Fibroblast of lung (primary cell): Measurements from ENCODE around the gene RNF5. TPM values are rescaled to one million over a fixed set of nuclear protein-coding genes. Genes with fewer than 3 reads are reported as not detected.

Experiments
- DNase-seq, 2 donors: peaks; one replicate each; pipeline versions ENCODE4 v3.0.0 to v3.0.0-alpha.2; 2010; ENCODE audit warnings: low read depth in 2 of 2
- H2AFZ ChIP-seq: 2 replicates; pipeline ENCODE4 v1.5.1; 2012; ENCODE audit warnings: low read length, control low read depth, inconsistent platforms
- H3K27ac ChIP-seq: 2 replicates; pipeline ENCODE4 v1.5.1; 2011; ENCODE audit warnings: low read length, control low read depth; ENCODE audit not compliant: insufficient read depth
- H3K27me3 ChIP-seq: 2 replicates; pipeline ENCODE4 v1.5.1; 2011; ENCODE audit warnings: mild to moderate bottlenecking, low read length; ENCODE audit not compliant: control insufficient read depth, insufficient read depth
- H3K36me3 ChIP-seq: 2 replicates; pipeline ENCODE4 v1.5.1; 2011; ENCODE audit warnings: low read length; ENCODE audit not compliant: control insufficient read depth, insufficient read depth
- H3K4me1 ChIP-seq: 2 replicates; pipeline ENCODE4 v1.5.1; 2011; ENCODE audit warnings: low read length; ENCODE audit not compliant: control insufficient read depth, insufficient read depth; ENCODE audit errors: extremely low read depth
- H3K4me2 ChIP-seq: 2 replicates; pipeline ENCODE4 v1.5.1; 2011; ENCODE audit warnings: low read length, control low read depth; ENCODE audit not compliant: insufficient read depth; ENCODE audit errors: extremely low read depth
- H3K4me3 ChIP-seq, 4 experiments: fragments of 200-600 bp in 1 of 4; sonication (generic) in 1 of 4; replicated peaks in 1 of 4; 2 replicates each; pipeline ENCODE4 v1.5.1; 2011 to 2016; ENCODE audit warnings: low read length in 4 of 4, low read depth in 3 of 4, mild to moderate bottlenecking in 3 of 4, control low read depth in 2 of 4, inconsistent platforms in 1 of 4, mixed read lengths in 1 of 4; ENCODE audit not compliant: insufficient read depth in 1 of 4; ENCODE audit errors: control extremely low read depth in 1 of 4
- H3K79me2 ChIP-seq: 2 replicates; pipeline ENCODE4 v1.5.1; 2012; ENCODE audit warnings: mild to moderate bottlenecking, low read length, inconsistent platforms; ENCODE audit not compliant: control insufficient read depth, insufficient read depth
- H3K9ac ChIP-seq: 2 replicates; pipeline ENCODE4 v1.5.1; 2011; ENCODE audit warnings: mild to moderate bottlenecking, low read length, control low read depth; ENCODE audit not compliant: insufficient read depth
- H3K9me3 ChIP-seq: 2 replicates; pipeline ENCODE4 v1.5.1; 2012; ENCODE audit warnings: low read depth, low read length; ENCODE audit not compliant: control insufficient read depth, insufficient read depth
- H4K20me1 ChIP-seq: 2 replicates; pipeline ENCODE4 v1.5.1; 2011; ENCODE audit warnings: low read length; ENCODE audit not compliant: control insufficient read depth, insufficient read depth; ENCODE audit errors: extremely low read depth
- EZH2 ChIP-seq: IDR thresholded peaks from 2 replicates; pipeline ENCODE4 v1.5.1; 2012; ENCODE audit warnings: low read length, control low read depth, mild to moderate bottlenecking; ENCODE audit errors: missing control alignments
- polyA plus RNA-seq, 2 donors: library from polyadenylated mRNA; depleted of rRNA in 1 of 2; stranded (reverse) in 1 of 2; unstranded in 1 of 2; fragments of >200 nt; gene quantifications; 2 replicates each; pipeline ENCODE4 v1.2.1, GENCODE V29; 2011 to 2012; ENCODE audit warnings: missing spikeins in 1 of 2
- total RNA-seq: library from RNA; depleted of rRNA; stranded (reverse); fragments of >200 nt; gene quantifications from 2 replicates; pipeline ENCODE4 v1.2.1, GENCODE V29; 2014
- TF ChIP-seq, protein P1 (sequence below), 2 donors: IDR thresholded peaks in 1 of 2; conservative IDR thresholded peaks in 1 of 2; 1 replicate in 1 of 2; 2 replicates in 1 of 2; pipeline ENCODE4 v1.5.1; 2011 to 2012; ENCODE audit warnings: low read length in 2 of 2, control low read depth in 1 of 2, inconsistent platforms in 1 of 2, low read depth in 1 of 2, mild to moderate bottlenecking in 1 of 2

Gene RNF5
- total and polyA plus RNA-seq, 2 donors (not counting 1 experiment from before 2014, with no cell fraction given) = 23.9 to 63.4 TPM

DNA sequence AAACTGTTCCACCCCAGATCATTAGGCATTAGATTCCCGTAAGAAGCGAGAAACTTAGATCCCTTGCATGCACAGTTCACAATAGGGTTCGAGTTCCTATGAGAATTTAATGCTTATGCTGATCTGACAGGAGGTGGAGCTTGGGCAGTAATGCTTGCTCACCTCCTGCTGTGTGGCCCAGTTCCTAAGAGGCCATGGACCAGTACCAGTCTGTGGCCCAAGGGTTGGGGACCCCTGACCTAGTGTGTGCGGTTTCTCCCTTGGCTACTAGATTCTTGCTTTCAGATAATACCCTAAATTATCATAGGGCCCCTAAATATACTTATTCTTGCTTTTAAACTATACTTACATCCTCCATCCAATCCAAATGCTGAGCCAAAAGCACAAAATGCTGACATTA lies 16.2 kb downstream of the RNF5 start:
- H3K4me3 ChIP-seq = no peak overlapping the region
- H3K4me1 ChIP-seq = peaks cover 14% of the 10 kb centered on the region
- TF ChIP-seq, protein P1, sequence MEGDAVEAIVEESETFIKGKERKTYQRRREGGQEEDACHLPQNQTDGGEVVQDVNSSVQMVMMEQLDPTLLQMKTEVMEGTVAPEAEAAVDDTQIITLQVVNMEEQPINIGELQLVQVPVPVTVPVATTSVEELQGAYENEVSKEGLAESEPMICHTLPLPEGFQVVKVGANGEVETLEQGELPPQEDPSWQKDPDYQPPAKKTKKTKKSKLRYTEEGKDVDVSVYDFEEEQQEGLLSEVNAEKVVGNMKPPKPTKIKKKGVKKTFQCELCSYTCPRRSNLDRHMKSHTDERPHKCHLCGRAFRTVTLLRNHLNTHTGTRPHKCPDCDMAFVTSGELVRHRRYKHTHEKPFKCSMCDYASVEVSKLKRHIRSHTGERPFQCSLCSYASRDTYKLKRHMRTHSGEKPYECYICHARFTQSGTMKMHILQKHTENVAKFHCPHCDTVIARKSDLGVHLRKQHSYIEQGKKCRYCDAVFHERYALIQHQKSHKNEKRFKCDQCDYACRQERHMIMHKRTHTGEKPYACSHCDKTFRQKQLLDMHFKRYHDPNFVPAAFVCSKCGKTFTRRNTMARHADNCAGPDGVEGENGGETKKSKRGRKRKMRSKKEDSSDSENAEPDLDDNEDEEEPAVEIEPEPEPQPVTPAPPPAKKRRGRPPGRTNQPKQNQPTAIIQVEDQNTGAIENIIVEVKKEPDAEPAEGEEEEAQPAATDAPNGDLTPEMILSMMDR (conservative IDR thresholded peaks at IDR 0.05 in 1 of 2, IDR thresholded peaks at IDR 0.05 in 1 of 2; ENCODE audit: low read depth in 1 of 2, low read length in 2 of 2) = no peak
- no peak for TF ChIP-seq EZH2
- H3K27me3 ChIP-seq = no peaks in the 10 kb centered on the region
- no peak for DNase-seq
- no peaks in the 10 kb centered on the region for H4K20me1 ChIP-seq
- H3K4me2 ChIP-seq = no peak overlapping the region
- H3K79me2 ChIP-seq = peaks cover 2% of the 10 kb centered on the region
- H3K36me3 ChIP-seq = no peaks in the 10 kb centered on the region
- no peak overlapping the region for H3K27ac ChIP-seq
- no peak overlapping the region for H3K9ac ChIP-seq
- no peaks in the 10 kb centered on the region for H3K9me3 ChIP-seq
- no peak overlapping the region for H2AFZ ChIP-seq

DNA sequence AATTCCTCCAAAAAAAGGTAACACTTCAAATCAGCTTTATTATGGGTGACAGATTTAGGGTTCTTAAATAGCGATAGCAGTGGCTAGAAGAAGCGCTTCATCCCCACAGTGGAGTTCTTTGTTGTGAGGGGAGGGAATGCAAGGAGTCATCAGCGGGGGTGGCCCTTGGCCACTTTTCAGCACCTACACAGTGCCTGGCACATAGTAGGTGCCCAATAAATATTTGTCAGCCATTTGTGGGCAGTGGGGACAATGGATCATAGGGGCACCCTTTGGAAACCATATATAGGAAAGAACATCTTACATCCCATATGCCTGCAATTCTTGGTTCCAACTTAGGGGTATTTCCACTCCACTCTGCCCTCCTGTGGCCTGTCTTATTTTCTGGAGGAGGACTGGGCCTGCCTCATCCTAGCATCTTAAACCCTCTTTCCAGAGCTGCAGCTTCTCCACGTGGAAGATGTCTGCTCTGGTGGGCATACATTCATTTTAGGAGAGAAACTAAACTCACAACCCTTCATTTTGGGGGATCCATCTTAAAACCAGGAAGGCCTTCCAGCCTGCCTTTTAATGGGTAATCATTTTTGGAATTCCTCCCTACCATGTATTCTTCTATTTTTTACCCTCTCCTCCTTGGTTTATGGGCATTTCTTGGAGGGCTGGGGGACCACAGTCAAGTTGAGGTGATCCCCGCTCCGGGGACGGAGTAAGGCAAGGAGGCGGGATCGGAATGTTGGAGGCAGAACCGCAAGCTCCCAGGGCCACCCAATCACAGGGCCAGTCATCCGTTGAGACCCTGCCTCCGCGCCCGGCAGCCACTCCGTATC lies 16.8 kb downstream of the RNF5 start:
- H3K9me3 ChIP-seq = no peaks in the 10 kb centered on the region
- peak overlapping the region; percentile 89 for H3K27ac ChIP-seq
- H3K4me3 ChIP-seq = peak overlapping the region; percentile 48 to 77 (median 56)
- H3K4me1 ChIP-seq = peaks cover 14% of the 10 kb centered on the region
- H3K9ac ChIP-seq = peak overlapping the region; percentile 60
- no peaks in the 10 kb centered on the region for H3K79me2 ChIP-seq
- peak overlapping the region; percentile 75 for H3K4me2 ChIP-seq
- no peaks in the 10 kb centered on the region for H3K36me3 ChIP-seq
- no peaks in the 10 kb centered on the region for H3K27me3 ChIP-seq
- TF ChIP-seq EZH2 = no peak
- TF ChIP-seq, protein P1 (conservative IDR thresholded peaks at IDR 0.05 in 1 of 2, IDR thresholded peaks at IDR 0.05 in 1 of 2; ENCODE audit: low read depth in 1 of 2, low read length in 2 of 2) = peak; percentile 61 to 67
- peak; percentile 45 to 73 for DNase-seq
- peak overlapping the region; percentile 44 for H2AFZ ChIP-seq
- H4K20me1 ChIP-seq = no peaks in the 10 kb centered on the region

DNA sequence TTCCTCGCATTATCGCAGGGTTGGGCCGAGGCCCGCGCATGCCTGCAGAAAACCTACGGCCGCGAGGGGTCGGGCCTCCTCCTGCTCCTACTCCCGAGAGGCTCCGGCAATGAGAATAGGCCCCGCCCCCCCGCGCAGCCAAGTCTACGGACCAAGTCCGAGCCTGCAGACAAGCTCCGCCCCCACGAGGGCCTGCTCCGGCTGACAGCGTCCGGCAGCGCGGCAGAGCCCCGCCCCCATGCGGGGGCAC lies 17.4 kb downstream of the RNF5 start:
- no peak overlapping the region for H3K9ac ChIP-seq

More for the DNA sequence above, 17.4 kb downstream of the RNF5 start:
- no peak overlapping the region for H2AFZ ChIP-seq
- H3K4me2 ChIP-seq = no peak overlapping the region
- peak; percentile 100 for DNase-seq
- no peaks in the 10 kb centered on the region for H3K36me3 ChIP-seq
- H3K9me3 ChIP-seq = no peaks in the 10 kb centered on the region
- no peak for TF ChIP-seq EZH2
- TF ChIP-seq, protein P1 (conservative IDR thresholded peaks at IDR 0.05 in 1 of 2, IDR thresholded peaks at IDR 0.05 in 1 of 2; ENCODE audit: low read depth in 1 of 2, low read length in 2 of 2) = peak in 1 of 2 donors; percentile 42
- H4K20me1 ChIP-seq = no peaks in the 10 kb centered on the region
- peak overlapping the region in 1 of 4 experiments; percentile 90 for H3K4me3 ChIP-seq
- no peaks in the 10 kb centered on the region for H3K79me2 ChIP-seq
- H3K27me3 ChIP-seq = peaks cover under 1% of the 10 kb centered on the region
- peak overlapping the region; percentile 99 for H3K27ac ChIP-seq
- H3K4me1 ChIP-seq = peaks cover 11% of the 10 kb centered on the region
